ENCODE results near the gene GPR143.

Gene GPR143

GRCh38 chrX:9724711-9725110, 40.9 kb downstream of the GPR143 start:
- Histone ChIP-seq H2AFZ (ENCODE audit: low read depth, low read length) (no peak overlapping the region), H3K9me3 (ENCODE audit: low read length) (peaks cover 9% of the 10 kb centered on the region), H3K36me3 (ENCODE audit: insufficient read depth, low read length) (no peaks in the 10 kb centered on the region), H3K27me3 (ENCODE audit: insufficient read depth, low read length) (no peaks in the 10 kb centered on the region), H3K4me1 (ENCODE audit: insufficient read depth, low read length) (peaks cover 5% of the 10 kb centered on the region), H3K4me3 (ENCODE audit: low read length) (no peak overlapping the region)

- no peak overlapping the region for H2AFZ ChIP-seq (ENCODE audit: low read depth, low read length)
- peaks cover 27% of the 10 kb centered on the region for H3K36me3 ChIP-seq (ENCODE audit: insufficient read depth, low read length)
- H3K27me3 ChIP-seq (ENCODE audit: insufficient read depth, low read length) = no peaks in the 10 kb centered on the region
- H3K4me3 ChIP-seq (ENCODE audit: low read length) = no peak overlapping the region
- H3K9me3 ChIP-seq (ENCODE audit: low read length) = peaks cover 8% of the 10 kb centered on the region
- no peaks in the 10 kb centered on the region for H3K4me1 ChIP-seq (ENCODE audit: insufficient read depth, low read length)
Observed at GRCh38 chrX:9717376-9717775, 48.3 kb downstream of the GPR143 start.

- Histone ChIP-seq H3K4me3 (ENCODE audit: low read length) (no peak overlapping the region), H2AFZ (ENCODE audit: low read depth, low read length) (no peak overlapping the region), H3K4me1 (ENCODE audit: insufficient read depth, low read length) (no peaks in the 10 kb centered on the region), H3K27me3 (ENCODE audit: insufficient read depth, low read length) (no peaks in the 10 kb centered on the region), H3K9me3 (ENCODE audit: low read length) (peaks cover 15% of the 10 kb centered on the region), H3K36me3 (ENCODE audit: insufficient read depth, low read length) (peaks cover 26% of the 10 kb centered on the region)
Observed at GRCh38 chrX:9710332-9710731, 55.3 kb downstream of the GPR143 start.

GRCh38 chrX:9708923-9709553, 56.6 kb downstream of the GPR143 start:
- no peak overlapping the region for H2AFZ ChIP-seq (ENCODE audit: low read depth, low read length)
- H3K4me1 ChIP-seq (ENCODE audit: insufficient read depth, low read length) = no peaks in the 10 kb centered on the region
- H3K9me3 ChIP-seq (ENCODE audit: low read length) = peaks cover 14% of the 10 kb centered on the region
- H3K4me3 ChIP-seq (ENCODE audit: low read length) = no peak overlapping the region
- no peaks in the 10 kb centered on the region for H3K27me3 ChIP-seq (ENCODE audit: insufficient read depth, low read length)
- peaks cover 24% of the 10 kb centered on the region for H3K36me3 ChIP-seq (ENCODE audit: insufficient read depth, low read length)

GRCh38 chrX:9708086-9708485, 57.6 kb downstream of the GPR143 start:
- H3K27me3 ChIP-seq (ENCODE audit: insufficient read depth, low read length) = no peaks in the 10 kb centered on the region
- no peak overlapping the region for H2AFZ ChIP-seq (ENCODE audit: low read depth, low read length)
- H3K36me3 ChIP-seq (ENCODE audit: insufficient read depth, low read length) = peaks cover 24% of the 10 kb centered on the region
- H3K9me3 ChIP-seq (ENCODE audit: low read length) = peaks cover 14% of the 10 kb centered on the region
- no peak overlapping the region for H3K4me3 ChIP-seq (ENCODE audit: low read length)
- H3K4me1 ChIP-seq (ENCODE audit: insufficient read depth, low read length) = no peaks in the 10 kb centered on the region

- Histone ChIP-seq H3K9me3 (ENCODE audit: low read length) (peaks cover 9% of the 10 kb centered on the region), H3K4me1 (ENCODE audit: insufficient read depth, low read length) (no peaks in the 10 kb centered on the region), H3K4me3 (ENCODE audit: low read length) (no peak overlapping the region), H2AFZ (ENCODE audit: low read depth, low read length) (no peak overlapping the region), H3K36me3 (ENCODE audit: insufficient read depth, low read length) (peaks cover 18% of the 10 kb centered on the region), H3K27me3 (ENCODE audit: insufficient read depth, low read length) (no peaks in the 10 kb centered on the region)
Observed at GRCh38 chrX:9707306-9708033, 58.2 kb downstream of the GPR143 start.

GRCh38 chrX:9706421-9706820, 59.2 kb downstream of the GPR143 start:
- Histone ChIP-seq H3K36me3 (ENCODE audit: insufficient read depth, low read length) (peaks cover 11% of the 10 kb centered on the region), H3K9me3 (ENCODE audit: low read length) (peaks cover 3% of the 10 kb centered on the region), H3K27me3 (ENCODE audit: insufficient read depth, low read length) (no peaks in the 10 kb centered on the region), H3K4me3 (ENCODE audit: low read length) (no peak overlapping the region), H3K4me1 (ENCODE audit: insufficient read depth, low read length) (no peaks in the 10 kb centered on the region), H2AFZ (ENCODE audit: low read depth, low read length) (no peak overlapping the region)

- H3K36me3 ChIP-seq (ENCODE audit: insufficient read depth, low read length) = peaks cover 7% of the 10 kb centered on the region
- no peaks in the 10 kb centered on the region for H3K4me1 ChIP-seq (ENCODE audit: insufficient read depth, low read length)
- H2AFZ ChIP-seq (ENCODE audit: low read depth, low read length) = no peak overlapping the region
- no peak overlapping the region for H3K4me3 ChIP-seq (ENCODE audit: low read length)
- H3K27me3 ChIP-seq (ENCODE audit: insufficient read depth, low read length) = no peaks in the 10 kb centered on the region
- peaks cover 6% of the 10 kb centered on the region for H3K9me3 ChIP-seq (ENCODE audit: low read length)
Observed at GRCh38 chrX:9704876-9705465, 60.7 kb downstream of the GPR143 start.

- no peak overlapping the region for H3K4me3 ChIP-seq (ENCODE audit: low read length)
- no peak overlapping the region for H2AFZ ChIP-seq (ENCODE audit: low read depth, low read length)
- H3K9me3 ChIP-seq (ENCODE audit: low read length) = peaks cover 6% of the 10 kb centered on the region
- peaks cover 3% of the 10 kb centered on the region for H3K36me3 ChIP-seq (ENCODE audit: insufficient read depth, low read length)
- H3K4me1 ChIP-seq (ENCODE audit: insufficient read depth, low read length) = no peaks in the 10 kb centered on the region
- H3K27me3 ChIP-seq (ENCODE audit: insufficient read depth, low read length) = no peaks in the 10 kb centered on the region
Observed at GRCh38 chrX:9703406-9703805, 62.2 kb downstream of the GPR143 start.

- Histone ChIP-seq H3K27me3 (ENCODE audit: insufficient read depth, low read length) (no peaks in the 10 kb centered on the region), H3K9me3 (ENCODE audit: low read length) (peaks cover 6% of the 10 kb centered on the region), H3K36me3 (ENCODE audit: insufficient read depth, low read length) (peaks cover 3% of the 10 kb centered on the region), H2AFZ (ENCODE audit: low read depth, low read length) (no peak overlapping the region), H3K4me3 (ENCODE audit: low read length) (no peak overlapping the region), H3K4me1 (ENCODE audit: insufficient read depth, low read length) (no peaks in the 10 kb centered on the region)
Observed at GRCh38 chrX:9701790-9702189, 63.9 kb downstream of the GPR143 start.

GRCh38 chrX:9700555-9700954, 65.1 kb downstream of the GPR143 start:
- no peaks in the 10 kb centered on the region for H3K4me1 ChIP-seq (ENCODE audit: insufficient read depth, low read length)
- H2AFZ ChIP-seq (ENCODE audit: low read depth, low read length) = no peak overlapping the region
- no peaks in the 10 kb centered on the region for H3K27me3 ChIP-seq (ENCODE audit: insufficient read depth, low read length)
- no peak overlapping the region for H3K4me3 ChIP-seq (ENCODE audit: low read length)
- H3K36me3 ChIP-seq (ENCODE audit: insufficient read depth, low read length) = peaks cover 3% of the 10 kb centered on the region
- peaks cover 6% of the 10 kb centered on the region for H3K9me3 ChIP-seq (ENCODE audit: low read length)

- H3K36me3 ChIP-seq (ENCODE audit: insufficient read depth, low read length) = no peaks in the 10 kb centered on the region
- H3K27me3 ChIP-seq (ENCODE audit: insufficient read depth, low read length) = no peaks in the 10 kb centered on the region
- no peaks in the 10 kb centered on the region for H3K4me1 ChIP-seq (ENCODE audit: insufficient read depth, low read length)
- no peak overlapping the region for H3K4me3 ChIP-seq (ENCODE audit: low read length)
- H2AFZ ChIP-seq (ENCODE audit: low read depth, low read length) = no peak overlapping the region
- H3K9me3 ChIP-seq (ENCODE audit: low read length) = peaks cover 4% of the 10 kb centered on the region
Observed at GRCh38 chrX:9698576-9698975, 67.1 kb downstream of the GPR143 start.

GRCh38 chrX:9693307-9694001, 72.2 kb downstream of the GPR143 start:
- no peak overlapping the region for H2AFZ ChIP-seq (ENCODE audit: low read depth, low read length)
- no peaks in the 10 kb centered on the region for H3K9me3 ChIP-seq (ENCODE audit: low read length)
- no peaks in the 10 kb centered on the region for H3K27me3 ChIP-seq (ENCODE audit: insufficient read depth, low read length)
- no peaks in the 10 kb centered on the region for H3K4me1 ChIP-seq (ENCODE audit: insufficient read depth, low read length)
- peaks cover 17% of the 10 kb centered on the region for H3K36me3 ChIP-seq (ENCODE audit: insufficient read depth, low read length)
- H3K4me3 ChIP-seq (ENCODE audit: low read length) = no peak overlapping the region
